Fibroblast of peridontal ligament (primary cell): Measurements from ENCODE around the gene EFNB3.

ENCODE experiments used
- DNase-seq: peaks from one replicate; pipeline ENCODE4 v3.0.0-alpha.2; 2010; ENCODE audit errors: extremely low read depth

EFNB3 gene

GRCh38 chr17:7697828-7698588, 7.0 kb upstream of the EFNB3 start:
- no peak for DNase-seq

- no peak for DNase-seq
Measured at GRCh38 chr17:7700510-7700909, 4.5 kb upstream of the EFNB3 start.

- DNase-seq = no peak
Measured at GRCh38 chr17:7701681-7702080, 3.3 kb upstream of the EFNB3 start.

- DNase-seq = no peak
Measured at GRCh38 chr17:7702776-7703175, 2.2 kb upstream of the EFNB3 start.

GRCh38 chr17:7703584-7704479, 1.2 kb upstream of the EFNB3 start:
- peak; percentile 36 for DNase-seq

GRCh38 chr17:7705269-7706255, 560 bp downstream of the EFNB3 start:
- no peak for DNase-seq

GRCh38 chr17:7706631-7707354, 1.8 kb downstream of the EFNB3 start:
- no peak for DNase-seq

GRCh38 chr17:7707446-7707845, 2.4 kb downstream of the EFNB3 start:
- DNase-seq = no peak

GRCh38 chr17:7707858-7708750, 3.1 kb downstream of the EFNB3 start:
- DNase-seq = no peak

GRCh38 chr17:7709031-7709430, 4.0 kb downstream of the EFNB3 start:
- no peak for DNase-seq

- no peak for DNase-seq
Measured at GRCh38 chr17:7710301-7710700, 5.3 kb downstream of the EFNB3 start.

- DNase-seq = no peak
Measured at GRCh38 chr17:7711051-7711755, 6.2 kb downstream of the EFNB3 start.

GRCh38 chr17:7712111-7712771, 7.2 kb downstream of the EFNB3 start:
- DNase-seq = no peak

- no peak for DNase-seq
Measured at GRCh38 chr17:7713782-7714181, 8.8 kb downstream of the EFNB3 start.

GRCh38 chr17:7714721-7715594, 10.0 kb downstream of the EFNB3 start:
- no peak for DNase-seq

GRCh38 chr17:7715936-7716886, 11.2 kb downstream of the EFNB3 start:
- no peak for DNase-seq
